Trophoblast cell (in vitro differentiated cells and primary cell): Measurements from ENCODE around the gene EIF5A.

Source experiments
- DNase-seq, 2 donors: peaks; one replicate each; pipeline ENCODE4 v3.0.0-alpha.2; 2016
- H2AFZ ChIP-seq: 2 replicates; pipeline ENCODE4 v1.6.1; 2013; ENCODE audit warnings: low read length, moderate library complexity, mild to moderate bottlenecking; ENCODE audit not compliant: insufficient read depth, poor library complexity
- H2AK5ac ChIP-seq: 2 replicates; pipeline ENCODE4 v1.6.1; 2013; ENCODE audit warnings: mild to moderate bottlenecking, low read length
- H2BK120ac ChIP-seq: 2 replicates; pipeline ENCODE4 v1.6.1; 2013; ENCODE audit warnings: low read length, mild to moderate bottlenecking, moderate library complexity; ENCODE audit not compliant: insufficient read depth, poor library complexity
- H2BK12ac ChIP-seq: 2 replicates; pipeline ENCODE4 v1.6.1; 2013; ENCODE audit warnings: mild to moderate bottlenecking, low read length, moderate library complexity
- H2BK5ac ChIP-seq: 2 replicates; pipeline ENCODE4 v1.6.1; 2013; ENCODE audit warnings: low read length, low read depth, moderate library complexity, mild to moderate bottlenecking; ENCODE audit not compliant: poor library complexity
- H3K14ac ChIP-seq: 2 replicates; pipeline ENCODE4 v1.6.1; 2013; ENCODE audit warnings: mild to moderate bottlenecking, low read length
- H3K18ac ChIP-seq: 2 replicates; pipeline ENCODE4 v1.6.1; 2013; ENCODE audit warnings: mild to moderate bottlenecking, low read length
- H3K23ac ChIP-seq: 2 replicates; pipeline ENCODE4 v1.6.1; 2013; ENCODE audit warnings: low read length
- H3K27ac ChIP-seq: 2 replicates; pipeline ENCODE4 v1.5.1; 2013; ENCODE audit warnings: low read depth, mild to moderate bottlenecking, inconsistent platforms, low read length, moderate library complexity
- H3K27me3 ChIP-seq: 2 replicates; pipeline ENCODE4 v1.6.1; 2013; ENCODE audit warnings: inconsistent platforms, mild to moderate bottlenecking, low read length, moderate library complexity; ENCODE audit not compliant: insufficient read depth
- H3K36me3 ChIP-seq, 2 experiments: 1 replicate in 1 of 2; 2 replicates in 1 of 2; pipeline ENCODE4 v1.6.1; 2013; ENCODE audit warnings: low read length in 2 of 2, mild to moderate bottlenecking in 2 of 2, moderate library complexity in 1 of 2; ENCODE audit not compliant: insufficient read depth in 2 of 2, control insufficient read depth in 1 of 2
- H3K4ac ChIP-seq: 2 replicates; pipeline ENCODE4 v1.6.1; 2013; ENCODE audit warnings: low read depth, mild to moderate bottlenecking, low read length, moderate library complexity
- H3K4me1 ChIP-seq, 2 experiments: 1 replicate in 1 of 2; 2 replicates in 1 of 2; pipeline ENCODE4 v1.6.1; 2013; ENCODE audit warnings: low read length in 2 of 2, mild to moderate bottlenecking in 2 of 2, moderate library complexity in 1 of 2; ENCODE audit not compliant: insufficient read depth in 2 of 2, control insufficient read depth in 1 of 2
- H3K4me2 ChIP-seq: 2 replicates; pipeline ENCODE4 v1.6.1; 2013; ENCODE audit warnings: inconsistent platforms, mild to moderate bottlenecking, low read length, moderate library complexity
- H3K4me3 ChIP-seq: 2 replicates; pipeline ENCODE4 v1.5.1; 2013; ENCODE audit warnings: mild to moderate bottlenecking, low read depth, low read length, inconsistent platforms
- H3K79me1 ChIP-seq: one replicate; pipeline ENCODE4 v1.6.1; 2013; ENCODE audit warnings: low read length
- H3K79me2 ChIP-seq: 2 replicates; pipeline ENCODE4 v1.6.1; 2013; ENCODE audit warnings: low read length, mild to moderate bottlenecking; ENCODE audit not compliant: control insufficient read depth, insufficient read depth, poor library complexity
- H3K9ac ChIP-seq: 2 replicates; pipeline ENCODE4 v1.6.1; 2013; ENCODE audit warnings: mild to moderate bottlenecking, low read length
- H3K9me3 ChIP-seq: 2 replicates; pipeline ENCODE4 v1.6.1; 2013; ENCODE audit warnings: low read depth, mild to moderate bottlenecking, control low read depth, inconsistent platforms, low read length; ENCODE audit not compliant: insufficient read depth
- H4K12ac ChIP-seq: 2 replicates; pipeline ENCODE4 v1.6.1; 2013; ENCODE audit warnings: low read depth, mild to moderate bottlenecking, low read length, moderate library complexity
- H4K8ac ChIP-seq: 2 replicates; pipeline ENCODE4 v1.6.1; 2013; ENCODE audit warnings: low read depth, mild to moderate bottlenecking, low read length, moderate library complexity
- H4K91ac ChIP-seq: one replicate; pipeline ENCODE4 v1.6.1; 2013; ENCODE audit warnings: low read depth, mild to moderate bottlenecking, low read length, moderate library complexity
- WGBS: extraction: QIAGEN DNeasy Blood & Tissue Kit; methylation state at CpG from one replicate; pipeline ENCODE4 v1.1.7; 2013; ENCODE audit warnings: missing lambda C conversion rate; ENCODE audit not compliant: insufficient read length, insufficient coverage; ENCODE audit errors: extremely low coverage; 5-methylcytosine and 5-hydroxymethylcytosine counted together

EIF5A gene

GRCh38 chr17:7329374-7329996, 22.1 kb downstream of the EIF5A start:
- Histone ChIP-seq H4K91ac (peak overlapping the region; percentile 21), H3K4me1 (peaks cover 4 to 8% of the 10 kb centered on the region in 2 experiments), H3K23ac (no peak overlapping the region), H3K4me2 (peak overlapping the region; percentile 85), H3K79me2 (peaks cover 4% of the 10 kb centered on the region), H3K4me3 (peak overlapping the region; percentile 85), H3K14ac (peak overlapping the region; percentile 79), H4K8ac (peak overlapping the region; percentile 81), H3K4ac (peak overlapping the region; percentile 47), H2AFZ (peak overlapping the region; percentile 77), H3K27me3 (no peaks in the 10 kb centered on the region), H3K36me3 (peaks cover 20 to 26% of the 10 kb centered on the region in 2 experiments), H4K12ac (peak overlapping the region; percentile 26), H3K9ac (peak overlapping the region; percentile 73), H2BK12ac (no peak overlapping the region), H2BK120ac (peak overlapping the region; percentile 23), H3K79me1 (peaks cover 11% of the 10 kb centered on the region), H3K9me3 (no peaks in the 10 kb centered on the region), H3K18ac (peak overlapping the region; percentile 52), H2AK5ac (no peak overlapping the region), H3K27ac (peak overlapping the region; percentile 31), H2BK5ac (no peak overlapping the region)
- DNase-seq = peak; percentile 97 to 99
- WGBS = no CpG with 5 or more reads among the region's 43 CpGs

GRCh38 chr17:7329997-7330637, 22.7 kb downstream of the EIF5A start:
- Histone ChIP-seq H3K4ac (peak overlapping the region; percentile 47), H2BK5ac (no peak overlapping the region), H2BK12ac (no peak overlapping the region), H3K4me2 (peak overlapping the region; percentile 85), H3K79me1 (peaks cover 11% of the 10 kb centered on the region), H3K23ac (no peak overlapping the region), H2AK5ac (peak overlapping the region; percentile 67), H2AFZ (peak overlapping the region; percentile 77), H3K36me3 (peaks cover 15 to 20% of the 10 kb centered on the region in 2 experiments), H3K4me3 (peak overlapping the region; percentile 78), H4K12ac (peak overlapping the region; percentile 88), H2BK120ac (peak overlapping the region; percentile 28), H3K9me3 (no peaks in the 10 kb centered on the region), H3K18ac (peak overlapping the region; percentile 58), H4K8ac (peak overlapping the region; percentile 81), H3K27ac (peak overlapping the region; percentile 31), H3K4me1 (peaks cover 4 to 8% of the 10 kb centered on the region in 2 experiments), H3K79me2 (peaks cover 4% of the 10 kb centered on the region), H3K9ac (peak overlapping the region; percentile 73), H4K91ac (peak overlapping the region; percentile 81), H3K27me3 (no peaks in the 10 kb centered on the region), H3K14ac (peak overlapping the region; percentile 79)
- peak; percentile 53 to 72 for DNase-seq
- no CpG with 5 or more reads among the region's 34 CpGs for WGBS

- peak overlapping the region; percentile 14 for H2AFZ ChIP-seq
- DNase-seq = no peak
- no peak overlapping the region for H3K27ac ChIP-seq
- no peaks in the 10 kb centered on the region for H3K9me3 ChIP-seq
- peak overlapping the region; percentile 85 for H3K4me2 ChIP-seq
- H3K14ac ChIP-seq = peak overlapping the region; percentile 44
- no peak overlapping the region for H3K23ac ChIP-seq
- peak overlapping the region; percentile 88 for H4K12ac ChIP-seq
- H2BK120ac ChIP-seq = peak overlapping the region; percentile 28
- H3K36me3 ChIP-seq = peaks cover 11 to 15% of the 10 kb centered on the region in 2 experiments
- H3K9ac ChIP-seq = peak overlapping the region; percentile 28
- peak overlapping the region; percentile 1 for H2BK12ac ChIP-seq
- H3K4me1 ChIP-seq = peaks cover 4 to 8% of the 10 kb centered on the region in 2 experiments
- WGBS = no CpG with 5 or more reads among the region's 13 CpGs
- H3K79me2 ChIP-seq = peaks cover 4% of the 10 kb centered on the region
- H2AK5ac ChIP-seq = peak overlapping the region; percentile 67
- H3K27me3 ChIP-seq = no peaks in the 10 kb centered on the region
- peak overlapping the region; percentile 71 for H4K8ac ChIP-seq
- H3K79me1 ChIP-seq = peaks cover 11% of the 10 kb centered on the region
- peak overlapping the region; percentile 58 for H3K18ac ChIP-seq
- peak overlapping the region; percentile 35 for H3K4ac ChIP-seq
- H4K91ac ChIP-seq = peak overlapping the region; percentile 81
- H2BK5ac ChIP-seq = no peak overlapping the region
- peak overlapping the region; percentile 19 for H3K4me3 ChIP-seq
These were observed 23.2 kb downstream of the EIF5A start for GRCh38 chr17:7330638-7331015.

GRCh38 chr17:7332111-7332510, 24.7 kb downstream of the EIF5A start:
- no peak overlapping the region for H4K91ac ChIP-seq
- no peak overlapping the region for H4K12ac ChIP-seq
- H3K79me1 ChIP-seq = peaks cover 11% of the 10 kb centered on the region
- no peak overlapping the region for H2BK5ac ChIP-seq
- no peak overlapping the region for H3K4ac ChIP-seq
- peaks cover 4% of the 10 kb centered on the region for H3K79me2 ChIP-seq
- peaks cover 4 to 8% of the 10 kb centered on the region in 2 experiments for H3K4me1 ChIP-seq
- peaks cover 0 to under 1% of the 10 kb centered on the region in 2 experiments for H3K36me3 ChIP-seq
- H3K9ac ChIP-seq = no peak overlapping the region
- H3K9me3 ChIP-seq = no peaks in the 10 kb centered on the region
- no peak overlapping the region for H3K23ac ChIP-seq
- H2AK5ac ChIP-seq = no peak overlapping the region
- H4K8ac ChIP-seq = no peak overlapping the region
- H3K4me3 ChIP-seq = no peak overlapping the region
- DNase-seq = no peak
- no peak overlapping the region for H2BK12ac ChIP-seq
- no CpG with 5 or more reads among the region's 7 CpGs for WGBS
- H3K4me2 ChIP-seq = no peak overlapping the region
- no peak overlapping the region for H2BK120ac ChIP-seq
- H3K27me3 ChIP-seq = no peaks in the 10 kb centered on the region
- H2AFZ ChIP-seq = no peak overlapping the region
- no peak overlapping the region for H3K18ac ChIP-seq
- H3K14ac ChIP-seq = no peak overlapping the region
- no peak overlapping the region for H3K27ac ChIP-seq
